Activated gamma-delta T cell treated with Interleukin-2 at 50 U/mL for 16 hours (primary cell): Measurements from ENCODE around the gene DOCK4.
A peak's percentile ranks its signal among the peaks of the same experiment; 100 is the strongest.

Experiments used
- DNase-seq: peaks from one replicate; pipeline ENCODE4 v3.0.0-alpha.2; 2020

Gene DOCK4

GRCh38 chr7:112220877-112221434 lies 14.8 kb upstream of the DOCK4 start:
- no peak for DNase-seq

- no peak for DNase-seq
Measured at GRCh38 chr7:112215787-112216186, 9.6 kb upstream of the DOCK4 start.

- no peak for DNase-seq
Measured at GRCh38 chr7:112214883-112215282, 8.7 kb upstream of the DOCK4 start.

- DNase-seq, result no peak
Measured at GRCh38 chr7:112214268-112214667, 8.1 kb upstream of the DOCK4 start.

- DNase-seq, result no peak
Measured at GRCh38 chr7:112213735-112214134, 7.5 kb upstream of the DOCK4 start.

GRCh38 chr7:112212571-112212970 lies 6.4 kb upstream of the DOCK4 start:
- DNase-seq, result no peak

GRCh38 chr7:112211348-112211907 lies 5.2 kb upstream of the DOCK4 start:
- DNase-seq, result no peak

- no peak for DNase-seq
Measured at GRCh38 chr7:112207765-112208164, 1.6 kb upstream of the DOCK4 start.

GRCh38 chr7:112206991-112207592 lies 893 bp upstream of the DOCK4 start:
- DNase-seq, result no peak

- peak; percentile 22 for DNase-seq
Measured at GRCh38 chr7:112205343-112206237, 609 bp downstream of the DOCK4 start.

GRCh38 chr7:112204499-112205342 lies 1.5 kb downstream of the DOCK4 start:
- DNase-seq, result no peak

GRCh38 chr7:112203365-112203739 lies 2.8 kb downstream of the DOCK4 start:
- DNase-seq, result no peak

- DNase-seq, result peak; percentile 21
Measured at GRCh38 chr7:112202816-112203215, 3.4 kb downstream of the DOCK4 start.

- DNase-seq, result no peak
Measured at GRCh38 chr7:112201839-112202238, 4.4 kb downstream of the DOCK4 start.

- DNase-seq, result no peak
Measured at GRCh38 chr7:112201411-112201810, 4.8 kb downstream of the DOCK4 start.

- no peak for DNase-seq
Measured at GRCh38 chr7:112199672-112200071, 6.5 kb downstream of the DOCK4 start.

GRCh38 chr7:112199035-112199655 lies 7.1 kb downstream of the DOCK4 start:
- DNase-seq, result no peak

- DNase-seq, result no peak
Measured at GRCh38 chr7:112197322-112197721, 8.9 kb downstream of the DOCK4 start.

- DNase-seq, result no peak
Measured at GRCh38 chr7:112195717-112196116, 10.5 kb downstream of the DOCK4 start.

- no peak for DNase-seq
Measured at GRCh38 chr7:112193915-112194502, 12.2 kb downstream of the DOCK4 start.

- no peak for DNase-seq
Measured at GRCh38 chr7:112192236-112193154, 13.7 kb downstream of the DOCK4 start.
